ACC112 (cell line): Measurements from ENCODE around the gene MCTP1.

Experiments used
- H2AFZ ChIP-seq: fragments of 200-600 bp; sonication (generic); one replicate; pipeline ENCODE4 v1.6.0; 2017; ENCODE audit warnings: antibody characterized with exemption, low read length; ENCODE audit not compliant: unreplicated experiment
- H3K27ac ChIP-seq: fragments of 200-600 bp; sonication (generic); 2 replicates; pipeline ENCODE4 v1.5.1; 2014; ENCODE audit warnings: low read depth, mild to moderate bottlenecking, antibody characterized with exemption, low read length, moderate library complexity
- H3K27me3 ChIP-seq: fragments of 200-600 bp; sonication (generic); 2 replicates; pipeline ENCODE4 v1.6.1; 2014; ENCODE audit warnings: mild to moderate bottlenecking, antibody characterized with exemption, low read length, moderate library complexity, mixed read lengths; ENCODE audit not compliant: insufficient read depth
- H3K36me3 ChIP-seq: fragments of 200-600 bp; sonication (generic); 2 replicates; pipeline ENCODE4 v1.6.1; 2016; ENCODE audit warnings: mild to moderate bottlenecking, antibody characterized with exemption, low read length, moderate library complexity, mixed read lengths; ENCODE audit not compliant: insufficient read depth
- H3K4me1 ChIP-seq: fragments of 200-600 bp; sonication (generic); one replicate; pipeline ENCODE4 v1.6.1; 2016; ENCODE audit warnings: low read length, mixed read lengths; ENCODE audit not compliant: insufficient read depth, unreplicated experiment, control insufficient read depth
- H3K4me3 ChIP-seq: fragments of 200-600 bp; sonication (generic); 2 replicates; pipeline ENCODE4 v1.5.1; 2014; ENCODE audit warnings: mild to moderate bottlenecking, low read depth, low read length
- H3K79me2 ChIP-seq: fragments of 200-600 bp; sonication (generic); one replicate; pipeline ENCODE4 v1.6.0; 2016; ENCODE audit warnings: low read length; ENCODE audit not compliant: control insufficient read depth, unreplicated experiment, insufficient read depth

The MCTP1 gene

GRCh38 chr5:94870511-94871183 is 414.2 kb downstream of the MCTP1 start:
- H3K27me3 ChIP-seq, result no peaks in the 10 kb centered on the region
- H3K79me2 ChIP-seq, result no peaks in the 10 kb centered on the region
- H3K36me3 ChIP-seq, result peaks cover 6% of the 10 kb centered on the region; the same call in 1 of the 2 replicates
- no peak overlapping the region for H3K4me3 ChIP-seq
- H3K4me1 ChIP-seq, result no peaks in the 10 kb centered on the region
- H2AFZ ChIP-seq, result no peak overlapping the region
- no peak overlapping the region for H3K27ac ChIP-seq

DNA sequence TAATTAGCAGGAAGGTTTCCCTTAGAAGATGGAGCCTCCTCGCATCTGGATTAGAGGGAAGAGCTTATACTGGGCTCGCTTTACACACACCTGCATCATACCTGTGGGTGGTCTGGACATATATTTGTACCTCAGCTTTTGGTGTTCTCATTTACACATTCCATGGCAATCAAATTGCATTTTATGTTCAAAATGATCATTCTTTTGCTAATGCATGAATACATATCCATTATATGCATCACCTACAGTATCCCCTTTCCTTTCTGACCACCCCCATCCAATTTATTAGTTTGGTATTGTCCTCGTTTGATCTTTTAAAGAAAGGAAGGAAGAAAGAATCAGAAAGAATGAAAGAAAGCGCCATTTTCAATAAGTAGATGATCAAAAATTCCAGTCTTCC is 415.0 kb downstream of the MCTP1 start:
- no peaks in the 10 kb centered on the region for H3K4me1 ChIP-seq
- H3K27ac ChIP-seq, result no peak overlapping the region
- H2AFZ ChIP-seq, result no peak overlapping the region
- H3K36me3 ChIP-seq, result peaks cover 6% of the 10 kb centered on the region; the same call in 1 of the 2 replicates
- no peak overlapping the region for H3K4me3 ChIP-seq
- no peaks in the 10 kb centered on the region for H3K79me2 ChIP-seq
- H3K27me3 ChIP-seq, result no peaks in the 10 kb centered on the region

DNA sequence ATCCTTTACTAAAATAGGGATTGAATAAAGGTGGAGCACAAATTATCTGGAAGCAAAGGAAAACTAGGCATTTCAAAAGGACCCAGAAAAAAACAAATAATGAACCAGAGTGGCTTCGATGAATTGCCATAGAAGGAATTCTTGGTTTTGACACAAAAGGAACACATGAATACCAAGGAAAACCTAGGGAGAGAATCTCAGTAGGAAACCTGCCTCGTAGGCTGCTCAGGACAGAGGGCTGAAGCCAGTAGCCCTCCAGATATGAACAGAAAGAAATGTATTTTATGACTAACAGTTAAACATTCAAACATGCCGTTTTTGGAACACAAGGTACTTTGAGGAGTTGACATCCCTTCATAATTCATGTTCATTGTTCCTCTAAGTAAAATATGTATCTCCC is 420.9 kb downstream of the MCTP1 start:
- Histone ChIP-seq H3K27me3 (no peaks in the 10 kb centered on the region), H2AFZ (no peak overlapping the region), H3K27ac (no peak overlapping the region), H3K79me2 (no peaks in the 10 kb centered on the region), H3K4me3 (no peak overlapping the region), H3K4me1 (no peaks in the 10 kb centered on the region), H3K36me3 (no peaks in the 10 kb centered on the region)

DNA sequence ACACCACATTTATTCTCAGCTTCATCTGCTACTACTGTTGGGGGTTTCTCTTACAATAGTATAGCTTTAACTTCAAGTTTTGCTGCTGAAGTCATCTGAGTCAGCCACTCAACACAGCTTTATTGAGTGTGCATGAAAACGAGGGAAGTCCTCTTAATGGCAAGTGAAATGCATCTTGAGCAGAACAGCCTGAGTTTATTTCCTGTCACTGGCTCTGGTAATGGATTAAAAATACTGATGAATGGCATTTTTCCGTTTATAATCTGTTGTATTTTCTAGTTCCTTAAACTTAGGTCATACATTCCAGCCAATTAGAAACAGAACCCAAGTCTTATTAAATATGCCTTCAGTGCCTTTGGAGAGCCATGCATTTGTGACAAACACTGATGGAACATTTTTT is 427.8 kb downstream of the MCTP1 start:
- Histone ChIP-seq H3K79me2 (no peaks in the 10 kb centered on the region), H3K27ac (no peak overlapping the region), H2AFZ (no peak overlapping the region)

DNA sequence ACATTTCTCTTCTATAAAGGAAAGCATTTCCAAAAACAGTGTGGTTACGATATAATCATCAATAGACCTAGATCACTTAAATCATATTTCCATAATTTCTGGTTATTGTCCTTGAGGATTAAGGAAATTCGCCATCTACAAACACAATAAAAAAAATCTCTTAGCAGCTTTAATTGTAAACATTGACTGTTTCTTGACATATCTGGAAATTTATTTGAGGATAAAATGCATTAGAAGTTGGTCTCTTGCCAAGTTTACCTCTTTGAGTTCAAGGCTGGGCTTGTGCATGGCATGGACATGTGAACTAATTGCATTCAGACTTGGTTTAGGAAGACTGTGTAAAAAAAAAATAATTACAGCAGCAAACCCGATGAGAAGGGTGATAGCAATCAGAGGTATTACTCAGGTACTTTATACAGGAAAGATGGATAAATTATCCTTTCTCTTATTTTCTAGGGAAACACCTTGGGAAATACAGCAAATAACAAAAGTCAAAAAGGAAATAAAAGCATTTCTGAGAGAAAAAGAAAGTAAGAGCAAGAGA is 428.6 kb downstream of the MCTP1 start:
- Histone ChIP-seq H3K36me3 (no peaks in the 10 kb centered on the region), H3K4me3 (no peak overlapping the region), H3K27me3 (no peaks in the 10 kb centered on the region), H3K27ac (no peak overlapping the region), H2AFZ (no peak overlapping the region), H3K79me2 (no peaks in the 10 kb centered on the region), H3K4me1 (no peaks in the 10 kb centered on the region)

More for the DNA sequence above, 427.8 kb downstream of the MCTP1 start:
- Histone ChIP-seq H3K4me3 (no peak overlapping the region), H3K27me3 (no peaks in the 10 kb centered on the region), H3K36me3 (no peaks in the 10 kb centered on the region), H3K4me1 (no peaks in the 10 kb centered on the region)

DNA sequence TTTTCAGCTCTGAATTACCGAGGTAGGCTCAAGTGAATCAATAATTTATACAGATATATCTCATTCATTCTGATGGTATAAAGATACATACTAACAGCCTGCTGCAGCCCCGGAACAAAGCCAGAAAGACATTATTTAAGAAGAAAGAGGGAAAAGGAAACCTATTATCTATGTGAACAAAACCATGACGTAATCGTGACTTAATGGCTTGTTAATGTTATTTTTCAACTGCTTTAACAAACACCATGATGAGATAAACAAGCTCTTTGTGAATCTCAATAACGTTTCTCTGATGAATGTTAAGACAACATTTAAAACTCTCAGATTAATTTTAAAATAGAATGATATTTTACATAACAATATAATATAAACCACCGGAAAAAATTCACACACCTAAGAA is 429.4 kb downstream of the MCTP1 start:
- Histone ChIP-seq H3K27ac (no peak overlapping the region), H2AFZ (no peak overlapping the region), H3K36me3 (no peaks in the 10 kb centered on the region), H3K79me2 (no peaks in the 10 kb centered on the region), H3K27me3 (no peaks in the 10 kb centered on the region), H3K4me3 (no peak overlapping the region), H3K4me1 (no peaks in the 10 kb centered on the region)

DNA sequence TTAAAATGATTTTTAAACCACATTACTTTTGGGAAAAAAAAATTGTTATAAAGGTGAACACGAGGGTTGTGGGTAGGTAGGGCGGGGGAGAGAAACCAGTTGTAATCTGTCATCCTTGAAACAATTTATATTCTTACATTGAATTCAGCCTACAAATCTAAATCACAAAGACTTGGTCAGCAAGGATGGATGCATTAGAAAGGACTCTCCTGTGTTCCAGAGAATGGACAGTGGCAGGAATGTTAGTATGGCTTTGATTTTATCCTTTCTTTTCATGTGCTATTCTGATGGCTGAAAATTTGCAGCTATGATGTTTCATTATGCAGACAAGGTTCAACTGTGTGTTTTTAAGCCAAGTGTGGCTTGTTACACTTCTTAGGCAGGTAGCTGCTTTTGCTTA is 431.8 kb downstream of the MCTP1 start:
- Histone ChIP-seq H3K4me3 (no peak overlapping the region), H3K27ac (no peak overlapping the region), H3K36me3 (no peaks in the 10 kb centered on the region), H3K27me3 (no peaks in the 10 kb centered on the region), H3K4me1 (no peaks in the 10 kb centered on the region), H2AFZ (no peak overlapping the region), H3K79me2 (no peaks in the 10 kb centered on the region)

DNA sequence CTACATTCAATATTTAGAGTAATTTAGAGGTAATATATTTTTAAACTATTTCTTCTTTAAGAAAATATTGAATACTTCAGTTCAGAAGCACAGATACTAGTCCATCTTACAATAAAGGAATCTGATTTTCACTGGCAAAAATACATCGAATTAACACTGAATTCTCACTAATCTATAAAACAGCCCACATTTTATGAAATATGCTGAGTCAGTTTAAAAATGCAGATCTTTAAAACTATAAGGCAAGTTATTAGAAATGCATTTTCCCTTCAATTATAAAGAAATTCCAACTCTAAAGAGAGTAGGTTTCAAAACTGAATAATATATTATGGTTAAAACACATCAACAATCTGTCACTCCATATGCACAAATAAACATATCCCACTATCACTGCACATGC is 433.9 kb downstream of the MCTP1 start:
- Histone ChIP-seq H3K27ac (no peak overlapping the region), H3K36me3 (no peaks in the 10 kb centered on the region), H3K4me3 (no peak overlapping the region), H2AFZ (no peak overlapping the region), H3K27me3 (no peaks in the 10 kb centered on the region), H3K4me1 (no peaks in the 10 kb centered on the region), H3K79me2 (no peaks in the 10 kb centered on the region)

GRCh38 chr5:94849821-94850736 is 434.8 kb downstream of the MCTP1 start:
- Histone ChIP-seq H3K36me3 (no peaks in the 10 kb centered on the region), H2AFZ (no peak overlapping the region), H3K27ac (no peak overlapping the region), H3K27me3 (no peaks in the 10 kb centered on the region), H3K4me1 (no peaks in the 10 kb centered on the region), H3K79me2 (no peaks in the 10 kb centered on the region), H3K4me3 (no peak overlapping the region)

GRCh38 chr5:94849324-94849723 is 435.6 kb downstream of the MCTP1 start:
- no peaks in the 10 kb centered on the region for H3K4me1 ChIP-seq
- H2AFZ ChIP-seq, result no peak overlapping the region
- H3K27ac ChIP-seq, result no peak overlapping the region
- no peaks in the 10 kb centered on the region for H3K36me3 ChIP-seq
- H3K4me3 ChIP-seq, result no peak overlapping the region
- no peaks in the 10 kb centered on the region for H3K79me2 ChIP-seq
- H3K27me3 ChIP-seq, result no peaks in the 10 kb centered on the region
